Endodermal cell (in vitro differentiated cells): Measurements from ENCODE around the gene CTRB2. TPM values are rescaled to one million over a fixed set of nuclear protein-coding genes. Genes with fewer than 3 reads are reported as not detected.

Source experiments
- DNase-seq: peaks from one replicate; pipeline ENCODE4 v3.0.0-alpha.2; 2017
- H3K27ac ChIP-seq: 2 replicates; pipeline ENCODE4 v1.5.1; 2013; ENCODE audit warnings: mild to moderate bottlenecking, low read depth, low read length, moderate library complexity
- H3K27me3 ChIP-seq: 2 replicates; pipeline ENCODE4 v1.6.1; 2013; ENCODE audit warnings: mild to moderate bottlenecking, low read length, moderate library complexity; ENCODE audit not compliant: insufficient read depth, control insufficient read depth, poor library complexity, severe bottlenecking
- H3K36me3 ChIP-seq: 2 replicates; pipeline ENCODE4 v1.7.0; 2013; ENCODE audit warnings: mild to moderate bottlenecking, low read length, moderate library complexity; ENCODE audit not compliant: control insufficient read depth, insufficient read depth
- H3K4me1 ChIP-seq: one replicate; pipeline ENCODE4 v1.7.0; 2013; ENCODE audit warnings: low read length; ENCODE audit not compliant: control insufficient read depth, insufficient read depth
- H3K4me3 ChIP-seq: 2 replicates; pipeline ENCODE4 v1.5.1; 2013; ENCODE audit warnings: mild to moderate bottlenecking, low read length, moderate library complexity
- H3K9ac ChIP-seq: 2 replicates; pipeline ENCODE4 v1.6.1; 2013; ENCODE audit warnings: mild to moderate bottlenecking, low read length, moderate library complexity; ENCODE audit not compliant: poor library complexity, severe bottlenecking; ENCODE audit errors: extremely low read depth
- H3K9me3 ChIP-seq: 2 replicates; pipeline ENCODE4 v1.6.1; 2013; ENCODE audit warnings: mild to moderate bottlenecking, low read length, moderate library complexity; ENCODE audit not compliant: control insufficient read depth
- H3K27ac Mint-ChIP-seq: 2 replicates; pipeline ENCODE4 v1.8.0; 2020; ENCODE audit warnings: mixed read lengths
- H3K27me3 Mint-ChIP-seq: 2 replicates; pipeline ENCODE4 v1.8.0; 2021; ENCODE audit warnings: mild to moderate bottlenecking, mixed read lengths; ENCODE audit not compliant: insufficient read depth
- H3K36me3 Mint-ChIP-seq: 2 replicates; pipeline ENCODE4 v1.8.0; 2020; ENCODE audit warnings: low read depth, mixed read lengths
- H3K4me1 Mint-ChIP-seq: 2 replicates; pipeline ENCODE4 v1.8.0; 2020; ENCODE audit warnings: mixed read lengths
- H3K4me3 Mint-ChIP-seq: 2 replicates; pipeline ENCODE4 v1.8.0; 2020; ENCODE audit warnings: mild to moderate bottlenecking, moderate library complexity, mixed read lengths
- H3K9me3 Mint-ChIP-seq: 2 replicates; pipeline ENCODE4 v1.8.0; 2020; ENCODE audit warnings: mild to moderate bottlenecking, mixed read lengths
- CTCF ChIP-seq: fragments of 200-600 bp; sonication (generic); conservative IDR thresholded peaks from 2 replicates; pipeline ENCODE4 v1.5.0; 2021; ENCODE audit warnings: antibody characterized with exemption, mild to moderate bottlenecking
- WGBS, 2 experiments: methylation state at CpG; one replicate each; pipeline versions ENCODE4 v1.1.5 to v1.1.7; 2013; ENCODE audit warnings: missing lambda C conversion rate in 2 of 2, mixed read lengths in 1 of 2; ENCODE audit not compliant: insufficient coverage in 1 of 2, insufficient read length in 1 of 2; 5-methylcytosine and 5-hydroxymethylcytosine counted together
- total RNA-seq, 2 donors: library from RNA; stranded (reverse); fragmentation: NEBNext Ultra II Directional in 1 of 2; extraction: Animal tissue kit (Norgen Biotek cat#: 25700) in 1 of 2; gene quantifications; 2 replicates in 1 of 2; 3 replicates in 1 of 2; pipeline ENCODE4 v1.2.1, GENCODE V29; 2021

Gene CTRB2
- total RNA-seq, 2 donors from 2014 or later = not detected

DNA sequence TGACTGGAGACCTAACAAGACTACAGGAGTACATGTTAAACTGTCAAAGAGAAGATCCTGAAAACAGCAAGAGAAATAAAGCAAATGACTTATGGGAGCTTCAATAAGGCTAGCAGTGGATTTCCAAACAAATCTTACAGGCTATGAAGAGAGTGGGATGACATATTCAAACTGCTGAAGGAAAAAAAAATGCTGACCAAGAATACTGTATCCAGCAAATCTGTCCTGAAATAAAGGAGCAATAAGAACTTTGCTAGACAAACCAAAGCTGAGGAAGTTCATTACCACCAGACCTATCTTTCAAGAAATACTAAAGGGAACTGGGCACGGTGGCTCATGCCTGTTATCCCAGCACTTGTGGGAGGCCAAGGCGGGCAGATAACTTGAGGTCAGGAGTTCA, 30.0 kb downstream of the CTRB2 start:
- peaks cover 4% of the 10 kb centered on the region for H3K4me1 Mint-ChIP-seq
- H3K9me3 ChIP-seq = peaks cover 57% of the 10 kb centered on the region
- no peak overlapping the region for H3K27ac Mint-ChIP-seq
- H3K9me3 Mint-ChIP-seq = peaks cover 49% of the 10 kb centered on the region
- no peaks in the 10 kb centered on the region for H3K4me1 ChIP-seq
- H3K27ac ChIP-seq = no peak overlapping the region
- H3K36me3 Mint-ChIP-seq = peaks cover 11% of the 10 kb centered on the region
- H3K36me3 ChIP-seq = peaks cover 6% of the 10 kb centered on the region
- no peak overlapping the region for H3K9ac ChIP-seq
- H3K27me3 Mint-ChIP-seq = peaks cover 2% of the 10 kb centered on the region
- no peaks in the 10 kb centered on the region for H3K27me3 ChIP-seq
- H3K4me3 ChIP-seq = peak overlapping the region; percentile 1
- no peak for TF ChIP-seq CTCF
- WGBS, 2 experiments = 88 to 94% methylated on average over 1 to 2 of the region's 2 CpGs
- no peak for DNase-seq
- H3K4me3 Mint-ChIP-seq = no peak overlapping the region

- H3K9me3 ChIP-seq = peaks cover 76% of the 10 kb centered on the region
- no peak overlapping the region for H3K4me3 Mint-ChIP-seq
- peaks cover 66% of the 10 kb centered on the region for H3K9me3 Mint-ChIP-seq
- 80 to 88% methylated on average over 1 to 3 of the region's 3 CpGs for WGBS, 2 experiments
- no peak for TF ChIP-seq CTCF
- H3K9ac ChIP-seq = no peak overlapping the region
- H3K36me3 ChIP-seq = peaks cover 25% of the 10 kb centered on the region
- no peak for DNase-seq
- H3K4me1 ChIP-seq = no peaks in the 10 kb centered on the region
- H3K36me3 Mint-ChIP-seq = peaks cover 30% of the 10 kb centered on the region
- H3K4me3 ChIP-seq = no peak overlapping the region
- no peaks in the 10 kb centered on the region for H3K4me1 Mint-ChIP-seq
- no peaks in the 10 kb centered on the region for H3K27me3 ChIP-seq
- H3K27ac Mint-ChIP-seq = no peak overlapping the region
- H3K27ac ChIP-seq = no peak overlapping the region
- H3K27me3 Mint-ChIP-seq = peaks cover 2% of the 10 kb centered on the region
These were observed 31.9 kb downstream of the CTRB2 start for GRCh38 chr16:75175074-75175473.

DNA sequence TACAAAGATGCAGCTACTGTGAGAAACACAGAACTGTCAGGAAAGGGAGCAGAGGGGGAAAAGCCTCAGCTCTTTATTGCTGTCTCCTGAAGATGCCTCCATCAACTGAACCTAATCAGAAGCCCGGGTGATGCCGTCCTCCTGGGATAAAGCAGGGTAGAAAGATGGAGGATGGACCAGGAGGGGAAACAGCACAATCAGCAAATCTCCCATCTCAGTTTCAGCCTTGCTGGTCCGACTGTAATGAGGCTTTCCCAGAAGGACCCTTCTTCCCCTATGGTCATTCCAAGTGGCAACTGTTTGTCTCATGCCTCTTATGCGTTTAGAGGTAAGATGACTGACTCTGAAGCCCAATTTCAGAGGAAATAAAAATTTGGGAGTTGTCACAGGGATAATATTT, 34.4 kb downstream of the CTRB2 start:
- Mint-ChIP-seq H3K27ac (no peak overlapping the region), H3K36me3 (peaks cover 55% of the 10 kb centered on the region), H3K27me3 (peaks cover 2% of the 10 kb centered on the region), H3K9me3 (peaks cover 85% of the 10 kb centered on the region), H3K4me3 (no peak overlapping the region), H3K4me1 (no peaks in the 10 kb centered on the region)
- Histone ChIP-seq H3K27me3 (no peaks in the 10 kb centered on the region), H3K9me3 (peaks cover 97% of the 10 kb centered on the region), H3K36me3 (peaks cover 50% of the 10 kb centered on the region), H3K9ac (no peak overlapping the region), H3K4me1 (no peaks in the 10 kb centered on the region), H3K27ac (no peak overlapping the region), H3K4me3 (no peak overlapping the region)
- TF ChIP-seq CTCF = no peak
- no peak for DNase-seq
- 82 to 93% methylated on average over 4 of the region's 4 CpGs for WGBS, 2 experiments
